GM21737 (cell line): ENCODE data around the gene ANKMY2.
A peak's percentile ranks its signal among the peaks of the same experiment; 100 is the strongest.
"Not testable (repeated sequence)": the region's sequence is repeated elsewhere in the genome, so short reads cannot be mapped to it uniquely, and the experiment has no call there.

ENCODE experiments used
- ATAC-seq: cut with Tn5 transposase; IDR thresholded peaks from one replicate; pipeline ENCODE4 v1.9.1; 2021; ENCODE audit warnings: mild to moderate bottlenecking, moderate library complexity; ENCODE audit not compliant: unreplicated experiment

Gene ANKMY2

DNA sequence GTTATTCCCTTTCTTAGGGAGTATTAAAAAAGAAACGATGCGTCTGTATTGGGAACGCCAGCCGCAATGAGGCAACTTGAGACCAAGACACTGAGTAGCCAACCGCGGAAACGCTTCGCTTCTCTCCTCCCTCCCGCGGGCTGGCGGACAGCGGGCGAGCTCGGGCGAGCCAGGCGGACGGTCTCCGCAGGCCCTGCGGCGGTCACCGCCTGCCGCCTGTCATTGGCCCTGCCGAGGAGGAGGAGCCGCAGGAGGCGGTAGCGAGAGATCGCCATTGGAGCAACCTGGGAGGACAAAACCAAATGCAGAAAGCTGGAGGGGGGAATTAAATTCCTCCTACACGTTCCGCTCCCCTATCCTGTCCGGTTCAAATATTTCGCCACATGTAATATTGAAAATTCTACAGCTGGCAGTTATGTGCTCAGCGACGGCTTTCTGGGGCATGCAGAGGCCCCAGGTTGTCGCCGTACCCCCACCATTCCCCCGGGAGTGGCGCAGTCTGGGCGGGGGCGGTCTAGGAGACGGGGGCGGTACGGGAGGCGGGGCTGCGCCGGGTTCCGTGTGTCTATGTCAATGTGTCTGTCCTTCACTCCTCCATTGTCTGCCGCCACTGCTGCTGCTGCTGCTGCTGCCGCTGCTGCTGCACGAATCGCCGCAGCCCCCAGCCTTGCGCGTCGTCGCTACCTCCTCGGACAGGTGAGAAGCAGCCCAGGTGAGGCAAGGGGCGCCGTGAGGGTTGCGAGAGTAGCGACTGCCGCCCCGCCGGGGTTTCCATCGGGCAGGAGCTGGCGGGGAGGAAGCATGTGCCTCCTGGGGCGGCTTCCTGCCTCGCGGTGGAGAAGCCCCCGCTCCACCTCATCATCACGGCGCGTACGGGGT lies at the start of gene ANKMY2, which contains the start of gene BZW2:
TSS of gene ANKMY2 (minus strand) at position 162 of the 879 bp plus-strand sequence. CDS start 181 bp downstream, outside the sequence.
TSS of gene BZW2 (plus strand) at position 589 of the 879 bp plus-strand sequence. CDS start 19,263 bp downstream, outside the sequence.
- ATAC-seq = peak; percentile 99

DNA sequence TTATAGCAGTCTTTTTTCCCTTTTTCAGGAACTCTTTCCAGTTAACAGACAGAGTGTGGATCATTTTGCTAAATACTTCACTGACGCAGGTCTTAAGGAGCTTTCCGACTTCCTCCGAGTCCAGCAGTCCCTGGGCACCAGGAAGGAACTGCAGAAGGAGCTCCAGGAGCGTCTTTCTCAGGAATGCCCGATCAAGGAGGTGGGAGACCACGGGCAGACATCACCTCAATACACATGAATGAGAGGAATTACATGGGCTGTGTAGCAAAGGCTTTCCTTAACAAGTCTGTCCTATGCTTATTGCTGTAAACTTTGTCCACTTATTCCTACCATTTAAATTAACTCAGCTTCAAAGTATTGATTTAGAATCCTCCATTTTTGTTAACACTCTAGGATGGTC lies 49.3 kb upstream of the ANKMY2 start:
- no peak for ATAC-seq

DNA sequence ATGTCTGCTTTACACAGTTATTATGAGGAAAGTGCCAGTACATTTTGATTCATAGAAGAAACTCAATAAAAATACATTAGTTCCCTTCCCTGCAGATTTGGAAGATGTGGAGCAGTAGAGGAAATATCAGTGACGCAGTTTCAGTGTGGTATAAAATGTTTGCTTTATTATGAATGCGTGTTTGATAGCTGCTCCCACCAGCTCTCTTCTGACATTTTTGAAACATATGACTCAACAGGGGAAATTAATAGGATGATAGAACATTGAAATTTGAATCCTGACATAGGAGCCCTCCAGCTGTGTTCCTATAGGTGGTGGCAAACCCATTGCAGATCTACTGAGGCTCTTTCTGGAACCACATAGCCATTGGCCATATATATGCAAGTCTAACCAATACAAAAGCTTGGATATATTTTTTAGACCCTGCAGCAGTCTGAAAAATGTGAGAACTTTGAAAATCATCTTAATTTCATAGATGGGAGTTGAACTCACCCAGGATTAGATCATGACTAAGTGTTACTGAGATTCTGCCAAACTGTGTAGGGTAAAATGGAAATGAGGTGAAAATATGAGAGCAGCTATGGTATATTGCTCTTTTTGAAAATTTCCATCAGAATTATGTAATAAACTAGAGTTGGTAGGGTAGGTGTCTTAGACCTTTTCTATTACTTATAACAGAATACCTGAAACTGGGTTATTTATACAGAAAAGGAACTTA lies 48.2 kb upstream of the ANKMY2 start:
- no peak for ATAC-seq

GRCh38 chr7:16691241-16691640 lies 45.7 kb upstream of the ANKMY2 start:
- no peak for ATAC-seq

DNA sequence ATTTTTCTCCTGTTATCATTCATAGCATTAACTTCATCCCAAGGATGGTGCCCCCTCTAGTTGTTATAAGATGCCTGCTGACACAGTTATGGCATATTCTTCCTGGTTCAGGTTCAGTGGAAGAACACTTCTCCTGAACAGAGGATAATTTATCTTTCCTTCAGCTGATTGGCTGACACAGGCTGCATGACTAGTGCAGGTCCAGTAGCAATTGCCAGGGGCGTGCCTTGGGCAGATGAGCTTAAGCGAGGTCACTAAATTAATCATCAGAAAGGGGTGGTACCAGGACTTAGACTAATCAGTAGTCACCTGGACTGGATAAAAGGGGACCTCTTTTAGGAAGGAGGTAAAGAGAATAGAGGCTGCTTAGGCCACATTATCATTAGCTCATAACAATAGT lies 42.7 kb upstream of the ANKMY2 start:
- no peak for ATAC-seq

DNA sequence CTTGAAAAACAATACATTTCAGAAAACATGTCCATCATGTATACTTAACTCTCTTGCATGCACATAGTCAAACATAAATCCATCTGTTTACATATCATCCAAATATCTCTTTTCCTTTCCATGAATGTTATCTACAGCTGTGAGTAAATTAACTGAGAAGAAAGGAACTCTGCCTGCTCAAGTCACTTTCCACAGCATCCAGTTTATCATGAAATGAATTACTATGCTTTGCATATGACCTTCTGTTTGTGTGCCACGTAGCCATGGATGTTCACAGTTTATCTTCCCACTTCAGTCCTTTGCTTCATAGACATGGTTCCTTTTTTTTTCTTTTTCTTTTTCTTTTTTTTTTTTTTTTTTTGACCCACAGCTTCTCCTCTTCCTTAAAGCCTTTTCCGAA lies 40.0 kb upstream of the ANKMY2 start:
- ATAC-seq = no peak

GRCh38 chr7:16684935-16685334 lies 39.4 kb upstream of the ANKMY2 start:
- ATAC-seq = no peak

DNA sequence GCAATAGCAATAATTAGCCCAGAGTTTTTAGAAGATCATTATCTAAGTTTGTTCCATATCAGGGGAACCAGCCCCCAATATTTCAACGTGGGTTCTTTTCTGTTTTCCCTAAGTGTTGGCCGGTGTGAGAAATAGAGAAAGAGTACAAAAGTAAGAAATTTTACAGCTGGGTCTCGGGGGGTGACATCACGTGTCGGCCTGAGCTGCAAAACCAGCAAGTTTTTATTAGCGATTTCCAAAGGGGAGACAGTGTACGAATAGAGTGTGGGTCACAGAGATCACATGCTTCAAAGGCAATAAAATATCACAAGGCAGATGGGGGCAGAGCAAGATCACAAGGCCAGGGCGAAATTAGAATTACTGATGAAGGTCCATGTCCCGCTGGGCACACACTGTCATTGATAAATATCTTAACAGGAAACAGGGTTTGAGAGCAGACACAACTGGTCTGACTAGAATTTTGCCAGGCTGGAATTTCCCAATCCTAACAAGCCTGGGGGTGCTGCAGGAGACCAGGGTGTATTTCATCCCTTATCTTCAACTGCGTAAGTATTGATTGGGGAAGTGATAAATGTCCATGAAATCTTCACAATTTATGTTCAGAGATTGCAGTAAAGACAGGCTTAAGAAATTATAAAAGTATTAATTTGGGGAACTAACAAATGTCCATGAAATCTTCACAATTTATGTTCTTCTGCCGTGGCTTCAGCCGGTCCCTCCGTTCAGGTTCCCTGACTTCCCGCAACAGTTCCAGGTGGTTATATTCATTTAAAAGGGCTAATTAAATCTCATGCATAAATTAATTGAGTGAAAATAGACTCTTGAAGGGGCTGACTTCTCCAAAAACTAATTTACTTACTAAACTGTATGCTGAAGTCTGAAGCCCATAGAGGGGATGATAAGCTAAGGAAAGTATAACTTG lies 33.4 kb upstream of the ANKMY2 start:
- not testable (repeated sequence) for ATAC-seq

- no peak for ATAC-seq
These were observed 32.5 kb upstream of the ANKMY2 start for GRCh38 chr7:16677978-16678494.

- ATAC-seq = no peak
These were observed 29.7 kb upstream of the ANKMY2 start for GRCh38 chr7:16675277-16675676.

- no peak for ATAC-seq
These were observed 26.3 kb upstream of the ANKMY2 start for GRCh38 chr7:16671811-16672210.

DNA sequence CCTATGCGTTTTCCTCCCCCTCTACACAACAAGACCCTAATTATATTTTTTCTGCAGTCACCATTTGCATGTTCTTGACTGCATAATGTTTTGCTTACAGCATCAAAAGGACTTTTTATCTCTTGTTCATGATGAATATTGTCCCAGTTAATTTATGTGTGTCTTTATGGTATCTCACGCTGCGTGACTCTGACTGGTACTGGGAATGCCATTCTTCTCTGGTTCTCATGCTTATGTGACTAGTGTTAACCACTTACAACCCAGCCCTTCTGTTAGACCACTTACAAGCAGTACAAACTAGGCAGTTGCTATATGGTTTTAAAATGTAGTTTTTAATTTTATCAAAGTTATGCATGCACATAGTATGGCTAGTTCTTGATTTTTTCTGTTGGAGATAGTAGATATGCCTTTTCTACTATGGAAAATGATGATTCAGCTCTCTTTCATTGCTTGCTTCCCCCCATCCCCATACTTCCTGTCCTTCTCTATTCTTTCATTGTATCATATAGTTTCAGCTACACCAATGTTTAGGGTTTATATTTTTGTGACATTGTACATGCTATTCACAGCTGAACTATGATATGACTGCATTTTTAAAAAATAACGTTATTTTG lies 25.3 kb upstream of the ANKMY2 start:
- ATAC-seq = no peak

DNA sequence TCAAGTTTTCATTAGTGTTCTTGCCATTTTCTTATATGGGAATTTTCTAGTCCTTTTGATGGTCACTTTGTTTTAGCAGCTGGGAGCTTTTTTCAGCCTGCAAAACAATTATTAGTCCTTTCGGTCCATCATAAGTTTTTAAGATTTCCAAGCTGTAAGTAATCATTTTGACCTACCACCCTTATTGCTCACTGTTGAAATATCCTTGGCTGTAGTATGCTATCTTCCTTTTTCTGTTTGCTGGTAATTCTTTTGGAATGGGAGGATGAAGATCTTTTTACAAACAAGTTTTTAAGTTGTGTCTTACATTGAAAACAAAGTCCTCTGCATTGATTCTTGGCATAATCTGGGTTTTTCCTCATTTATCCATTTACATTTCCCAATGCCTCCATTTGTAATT lies 24.5 kb upstream of the ANKMY2 start:
- no peak for ATAC-seq

DNA sequence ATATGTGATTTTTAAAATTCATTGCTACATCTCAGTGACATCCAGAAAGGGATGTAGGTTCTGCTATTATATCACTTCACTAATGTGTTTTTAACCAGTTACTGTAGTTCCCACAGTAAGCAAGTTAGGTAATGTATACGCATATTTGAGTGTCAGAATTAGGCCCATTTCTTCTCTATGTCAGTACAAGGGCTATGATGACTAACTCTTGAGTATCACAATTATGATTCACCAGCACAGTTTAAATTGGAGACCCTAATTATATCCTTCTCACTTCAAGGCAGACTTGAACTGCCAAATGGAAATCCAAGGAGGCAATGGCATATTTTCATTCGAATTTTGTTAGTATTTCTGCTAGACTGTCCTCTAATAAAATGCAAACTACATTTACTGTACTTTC lies 24.0 kb upstream of the ANKMY2 start:
- no peak for ATAC-seq

DNA sequence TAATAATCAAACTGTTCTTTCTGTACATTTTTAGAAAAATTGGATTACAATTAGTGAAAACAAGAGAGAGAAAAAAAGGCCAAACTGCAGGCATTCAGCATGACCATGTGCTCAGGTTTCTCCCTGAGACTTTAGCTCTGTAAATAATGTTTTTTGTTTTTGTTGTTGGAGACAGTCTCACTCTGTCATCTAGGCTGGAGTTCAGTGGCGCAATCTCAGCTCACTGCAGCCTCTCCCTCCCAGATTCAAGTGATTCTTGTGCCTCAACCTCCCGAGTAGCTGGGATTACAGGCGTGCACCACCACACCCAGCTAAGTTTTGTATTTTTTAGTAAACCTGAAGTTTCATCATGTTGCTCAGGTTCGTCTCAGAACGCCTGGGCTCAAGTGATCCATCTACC lies 23.4 kb upstream of the ANKMY2 start:
- no peak for ATAC-seq

DNA sequence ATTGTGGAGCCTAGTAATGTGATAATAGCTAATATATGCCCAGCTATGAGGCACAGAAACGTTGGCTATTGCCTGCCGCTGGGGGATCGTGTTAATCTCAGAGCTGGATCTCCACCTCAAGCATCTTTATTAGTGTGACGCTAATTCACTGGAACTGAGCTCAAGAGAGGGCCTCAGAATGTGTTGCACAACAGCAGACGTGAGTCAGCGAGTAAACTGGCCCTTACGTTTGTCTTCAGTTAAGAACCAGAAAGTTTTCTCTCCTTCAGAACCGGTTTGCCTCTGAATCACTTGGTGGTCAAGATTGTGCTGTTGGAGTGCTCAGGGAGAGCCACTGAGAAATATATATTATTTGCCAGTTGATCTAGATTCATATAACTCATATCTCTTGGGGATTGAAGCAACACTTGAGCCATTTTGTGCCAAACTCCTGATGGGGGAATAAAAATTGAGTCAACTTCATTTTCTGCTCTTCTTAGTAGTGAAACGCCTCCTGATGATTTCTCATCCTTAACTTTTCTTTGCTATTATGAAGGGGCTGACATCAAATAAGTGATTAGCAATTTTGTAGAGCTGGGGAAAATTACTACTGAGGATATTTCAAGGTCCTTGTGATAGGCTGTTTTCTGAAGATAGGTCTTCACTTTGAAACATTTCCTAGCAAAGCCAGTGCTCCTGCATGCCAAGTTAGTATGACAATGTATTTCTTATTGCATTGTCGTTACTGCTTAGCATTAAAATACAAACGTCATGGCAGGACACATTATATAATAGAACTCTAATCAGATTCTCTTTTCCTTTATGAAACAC lies 22.7 kb upstream of the ANKMY2 start:
- no peak for ATAC-seq

- ATAC-seq = no peak
These were observed 21.8 kb upstream of the ANKMY2 start for GRCh38 chr7:16667355-16667754.

DNA sequence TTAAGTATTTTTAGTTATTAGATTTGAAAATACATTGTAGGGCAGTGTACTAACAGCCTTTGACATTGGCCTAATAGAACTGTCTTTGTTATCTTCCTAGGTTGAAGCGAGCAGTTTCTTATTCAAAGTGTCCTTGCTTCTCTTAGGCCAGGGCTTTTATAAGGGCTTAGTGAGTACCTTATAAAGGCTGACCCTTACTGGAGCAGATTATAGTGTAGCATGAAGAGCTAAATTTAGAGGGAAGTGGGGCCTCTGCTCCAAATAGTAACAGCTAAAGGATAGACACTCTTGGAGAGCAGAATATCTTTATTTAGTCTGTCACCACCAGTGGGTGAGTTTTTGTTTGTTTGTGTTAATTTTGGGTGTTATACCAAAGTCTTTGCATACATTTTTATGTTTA lies 16.4 kb upstream of the ANKMY2 start:
- no peak for ATAC-seq

DNA sequence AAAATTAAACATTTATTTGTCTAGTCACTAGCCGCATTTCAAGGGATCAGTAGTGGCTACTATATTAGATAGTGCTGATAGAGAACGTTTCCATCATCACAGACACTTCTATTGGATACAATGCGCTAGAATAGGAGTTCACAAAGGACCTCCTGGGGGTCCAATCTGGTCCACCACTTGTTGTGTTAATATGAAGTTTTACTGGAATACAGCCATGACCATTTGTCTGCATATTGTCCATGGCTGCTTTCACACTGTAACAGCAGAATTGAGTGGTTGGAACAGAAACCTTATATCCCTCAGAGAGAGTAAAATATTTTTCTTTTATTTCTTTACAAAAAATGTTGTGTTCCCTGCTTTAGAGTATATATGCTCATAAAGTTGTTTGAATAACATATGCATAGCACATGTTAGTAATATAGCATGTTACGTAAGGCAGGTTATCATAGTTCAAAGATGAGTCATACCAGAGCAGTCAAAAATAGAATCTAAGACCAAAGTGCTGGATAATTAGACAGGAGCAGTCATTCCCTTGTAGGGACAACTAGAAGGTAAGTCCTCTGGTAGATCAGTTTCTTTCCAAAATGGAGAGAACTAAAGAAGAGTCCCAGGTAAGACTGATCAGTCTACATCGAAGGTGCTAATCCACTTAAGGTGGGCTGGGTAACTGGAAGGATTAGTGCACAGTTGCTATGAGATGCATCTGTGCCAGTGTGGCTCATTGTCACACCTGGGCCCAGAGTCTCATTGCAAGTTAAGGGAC lies 15.3 kb upstream of the ANKMY2 start:
- no peak for ATAC-seq
